ENCODE data around the gene GLTP.

GRCh38 chr12:109815757-109816617 is 64.4 kb downstream of the GLTP start:
- TF ChIP-seq EZH2 (IDR thresholded peaks at IDR 0.05; ENCODE audit: insufficient read depth, poor library complexity, severe bottlenecking) (no peak), EZH2phosphoT487 (IDR thresholded peaks at IDR 0.05; ENCODE audit: insufficient read depth, low read depth) (no peak)
